HCT116 (cell line): ENCODE data around the gene WDR4. TPM values are rescaled to one million over a fixed set of nuclear protein-coding genes. Genes with fewer than 3 reads are reported as not detected.
"Not testable (repeated sequence)": the region's sequence is repeated elsewhere in the genome, so short reads cannot be mapped to it uniquely, and the experiment has no call there.

Experiments
- ATAC-seq: fragments of 200-7000 bp; cut with Tn5 transposase; 2 replicates; pipeline ENCODE4 v1.9.1; 2020; ENCODE audit warnings: mild to moderate bottlenecking, moderate library complexity
- BruUV-seq: library from RNA; stranded (reverse); fragments of 400-500 nt; replicated peaks from 2 replicates; lab custom pipeline; 2021; lab: Mats Ljungman, UMichigan
- CTCF ChIA-PET: fragments of 300-600 bp; sonication (Branson Sonifier 250); formaldehyde crosslinking; loops from one replicate; lab custom pipeline; 2021; ENCODE audit warnings: antibody characterized with exemption; lab: Charles Lee
- POLR2A ChIA-PET: fragments of 300-600, 350-600 bp; sonication (Branson Sonifier 250); formaldehyde crosslinking; loops from one replicate; lab custom pipeline; 2021; ENCODE audit warnings: antibody characterized with exemption; lab: Charles Lee
- RAD21 ChIA-PET, 2 experiments: fragments of 300-600 bp; sonication (Branson Sonifier 250); formaldehyde crosslinking; loops; one replicate each; lab custom pipeline; 2023; ENCODE audit warnings: low total read pairs in 2 of 2; ENCODE audit not compliant: uncharacterized antibody in 2 of 2, unreplicated experiment in 2 of 2, low non-redundant PET in 1 of 2; lab: Charles Lee
- DNase-seq: peaks from one replicate; pipeline ENCODE4 v3.0.0-alpha.2; 2010; ENCODE audit warnings: low read depth, low spot score
- H2AFZ ChIP-seq: fragments of 200-600 bp; shearing (Covaris generic), sonication (generic); 2 replicates; pipeline ENCODE4 v1.6.1; 2017; ENCODE audit warnings: low read depth, mixed run types, mixed read lengths, antibody characterized with exemption, low read length; ENCODE audit not compliant: poor library complexity, severe bottlenecking
- H3K27ac ChIP-seq: 2 replicates; pipeline ENCODE4 v1.5.1; 2012; ENCODE audit warnings: low read depth, low read length
- H3K27me3 ChIP-seq: fragments of 200-600 bp; sonication (generic); 2 replicates; pipeline ENCODE4 v1.6.1; 2016; ENCODE audit warnings: mixed run types, low read length, mixed read lengths; ENCODE audit not compliant: insufficient read depth
- H3K36me3 ChIP-seq, 2 experiments: fragments of 200-500 bp in 1 of 2; fragments of 200-600 bp in 1 of 2; sonication (Bioruptor generic) in 1 of 2; sonication (generic) in 1 of 2; 2 replicates each; pipeline versions ENCODE4 v1.5.1 to v1.6.1; 2014 to 2016; ENCODE audit warnings: low read length in 2 of 2, inconsistent platforms in 1 of 2, mixed read lengths in 1 of 2, mixed run types in 1 of 2; ENCODE audit not compliant: insufficient read depth in 2 of 2, control insufficient read depth in 1 of 2
- H3K4me1 ChIP-seq, 2 experiments: fragments of 200-600 bp in 1 of 2; sonication (generic) in 1 of 2; 2 replicates each; pipeline versions ENCODE4 v1.5.1 to v1.6.1; 2012 to 2017; ENCODE audit warnings: low read length in 2 of 2, inconsistent platforms in 1 of 2, mild to moderate bottlenecking in 1 of 2, mixed read lengths in 1 of 2, mixed run types in 1 of 2, moderate library complexity in 1 of 2; ENCODE audit not compliant: insufficient read depth in 2 of 2, control insufficient read depth in 1 of 2
- H3K4me2 ChIP-seq: fragments of 200-600 bp; sonication (generic); 2 replicates; pipeline ENCODE4 v1.6.1; 2017; ENCODE audit warnings: mixed run types, low read length, mixed read lengths
- H3K4me3 ChIP-seq, 2 experiments: fragments of 200-600 bp in 1 of 2; sonication (generic) in 1 of 2; replicated peaks in 1 of 2; 2 replicates each; pipeline ENCODE4 v1.5.1; 2011 to 2016; ENCODE audit warnings: low read length in 2 of 2, control low read depth in 1 of 2, low read depth in 1 of 2, mild to moderate bottlenecking in 1 of 2, mixed read lengths in 1 of 2, mixed run types in 1 of 2
- H3K79me2 ChIP-seq: fragments of 200-600 bp; sonication (generic); 2 replicates; pipeline ENCODE4 v1.6.1; 2017; ENCODE audit warnings: mild to moderate bottlenecking, mixed run types, low read length, moderate library complexity, mixed read lengths; ENCODE audit not compliant: insufficient read depth
- H3K9ac ChIP-seq: fragments of 200-600 bp; sonication (generic); 2 replicates; pipeline ENCODE4 v1.6.1; 2016; ENCODE audit warnings: low read length, mixed read lengths
- H3K9me2 ChIP-seq: fragments of 200-600 bp; sonication (generic), shearing (Covaris generic); 2 replicates; pipeline ENCODE4 v1.6.1; 2017; ENCODE audit warnings: mixed run types, mild to moderate bottlenecking, moderate library complexity; ENCODE audit not compliant: insufficient read depth
- H3K9me3 ChIP-seq, 2 experiments: fragments of 200-500 bp in 1 of 2; fragments of 200-600 bp in 1 of 2; sonication (Bioruptor generic) in 1 of 2; sonication (generic) in 1 of 2; 2 replicates each; pipeline ENCODE4 v1.6.1; 2014 to 2017; ENCODE audit warnings: low read length in 2 of 2, mixed read lengths in 2 of 2, inconsistent platforms in 1 of 2, low read depth in 1 of 2, mild to moderate bottlenecking in 1 of 2, mixed run types in 1 of 2, moderate library complexity in 1 of 2; ENCODE audit not compliant: control insufficient read depth in 1 of 2, insufficient read depth in 1 of 2
- H4K20me1 ChIP-seq: fragments of 200-600 bp; sonication (generic), shearing (Covaris generic); 2 replicates; pipeline ENCODE4 v1.6.1; 2017; ENCODE audit warnings: mixed run types, mild to moderate bottlenecking, moderate library complexity; ENCODE audit not compliant: insufficient read depth
- CTCF ChIP-seq, 3 experiments: fragments of 200-600 bp in 1 of 3; sonication (generic) in 1 of 3; IDR thresholded peaks in 2 of 3; conservative IDR thresholded peaks in 1 of 3; 2 replicates each; pipeline ENCODE4 v1.5.1; 2012 to 2017; ENCODE audit warnings: low read depth in 2 of 3, low read length in 2 of 3, antibody characterized with exemption in 1 of 3, borderline replicate concordance in 1 of 3, control low read depth in 1 of 3, mild to moderate bottlenecking in 1 of 3, mixed read lengths in 1 of 3, mixed run types in 1 of 3, moderate library complexity in 1 of 3; ENCODE audit not compliant: insufficient read depth in 1 of 3
- EZH2 ChIP-seq: fragments of 200-600 bp; sonication (generic); IDR thresholded peaks from 2 replicates; pipeline ENCODE4 v1.6.1; 2017; ENCODE audit warnings: antibody characterized with exemption, mixed run types
- intact Hi-C: fragments of 100-400 bp; cut with micrococcal nuclease; formaldehyde crosslinking; loops from 2 replicates; pipeline ENCODE4 v1.10.0; 2022
- total RNA-seq: library from RNA; stranded (reverse); gene quantifications from one replicate; pipeline ENCODE4 v1.2.1, GENCODE V29; 2021; ENCODE audit not compliant: unreplicated experiment

The WDR4 gene
- total RNA-seq, 1 experiment from 2014 or later = 34.8 TPM

- H3K4me3 ChIP-seq, BruUV-seq, H3K9me3 ChIP-seq, H3K27me3 ChIP-seq, ATAC-seq, H2AFZ ChIP-seq, H3K4me2 ChIP-seq, H3K9me2 ChIP-seq, H3K36me3 ChIP-seq, H3K79me2 ChIP-seq, H3K27ac ChIP-seq, H3K9ac ChIP-seq, H4K20me1 ChIP-seq, RAD21 ChIA-PET, POLR2A ChIA-PET, intact Hi-C loops, DNase-seq: not testable (repeated sequence)
- H3K4me1 ChIP-seq = peaks cover 0 to 10% of the 10 kb centered on the region in 2 experiments; a peak in 1 of 4 replicates
- CTCF ChIA-PET = interaction anchor here (1.8 kb wide), 1 partner anchor 239 kb away, joined by 11 read pairs; no protein-coding TSS in a partner anchor
Observed at GRCh38 chr21:42832321-42832630, 47.1 kb downstream of the WDR4 start.

GRCh38 chr21:42830456-42831455 lies 48.6 kb downstream of the WDR4 start:
- intact Hi-C loops = no loop called here
- ChIA-PET RAD21 (interaction anchor here in 1 of 2 experiments (0.6 kb wide), 1 partner anchor 238 kb away, joined by 3 read pairs; no protein-coding TSS in a partner anchor), POLR2A (no interaction called here), CTCF (interaction anchor here (1.8 kb wide), 1 partner anchor 237 kb away, joined by 11 read pairs; no protein-coding TSS in a partner anchor)
- H3K4me1 ChIP-seq = peaks cover 0 to 10% of the 10 kb centered on the region in 2 experiments; a peak in 1 of 4 replicates
- no peaks in the 10 kb centered on the region for H3K79me2 ChIP-seq
- no peak overlapping the region for H3K27ac ChIP-seq
- TF ChIP-seq EZH2 = no peak
- TF ChIP-seq CTCF (IDR thresholded peaks at IDR 0.05 in 2 of 3, conservative IDR thresholded peaks at IDR 0.05 in 1 of 3; ENCODE audit: borderline replicate concordance in 1 of 3, insufficient read depth in 1 of 3, low read depth in 2 of 3, low read length in 2 of 3) = peak in 2 of 3 experiments; percentile 13 to 19; a peak in 1 of 6 replicates
- no peaks in the 10 kb centered on the region; a peak in 1 of 4 replicates for H3K36me3 ChIP-seq
- H3K9ac ChIP-seq = no peak overlapping the region
- DNase-seq = no peak
- BruUV-seq = no TSS peak
- H3K4me2 ChIP-seq = no peak overlapping the region
- H3K9me2 ChIP-seq = no peaks in the 10 kb centered on the region
- no peak for ATAC-seq
- no peaks in the 10 kb centered on the region for H3K27me3 ChIP-seq
- no peaks in the 10 kb centered on the region; a peak in 1 of 4 replicates for H3K9me3 ChIP-seq
- H3K4me3 ChIP-seq = no peak overlapping the region
- H4K20me1 ChIP-seq = no peaks in the 10 kb centered on the region
- H2AFZ ChIP-seq = no peak overlapping the region
